HCT116 (cell line): ENCODE results near the gene CDCA4.

Source experiments
- EZH2 ChIP-seq: fragments of 200-600 bp; sonication (generic); IDR thresholded peaks from 2 replicates; pipeline ENCODE4 v1.6.1; 2017; ENCODE audit warnings: antibody characterized with exemption, mixed run types
- EZH2phosphoT487 ChIP-seq: fragments of 200-600 bp; IDR thresholded peaks from 2 replicates; pipeline ENCODE4 v1.6.1; 2018; ENCODE audit warnings: antibody characterized with exemption, borderline replicate concordance
- FOSL1 ChIP-seq: IDR thresholded peaks from 2 replicates; pipeline ENCODE4 v1.6.1; 2012; ENCODE audit warnings: low read depth
- JUND ChIP-seq: IDR thresholded peaks from 2 replicates; pipeline ENCODE4 v1.6.1; 2012
- POLR2A ChIP-seq: IDR thresholded peaks from 2 replicates; pipeline ENCODE4 v1.7.0; 2011; ENCODE audit warnings: borderline replicate concordance; ENCODE audit not compliant: insufficient read depth, insufficient read length; ENCODE audit errors: extremely low read depth
- POLR2AphosphoS5 ChIP-seq: IDR thresholded peaks from 2 replicates; pipeline ENCODE4 v1.6.1; 2011; ENCODE audit warnings: mild to moderate bottlenecking, low read depth, low read length, moderate library complexity
- SIN3A ChIP-seq: IDR thresholded peaks from 2 replicates; pipeline ENCODE4 v1.6.1; 2012; ENCODE audit warnings: low read depth
- YY1 ChIP-seq: IDR thresholded peaks from 2 replicates; pipeline ENCODE4 v1.6.1; 2011; ENCODE audit warnings: low read length, low read depth, moderate library complexity, mild to moderate bottlenecking; ENCODE audit not compliant: insufficient replicate concordance; ENCODE audit errors: extremely low read depth
- ZNF274 ChIP-seq: fragments of 200-500 bp; sonication (Bioruptor generic); IDR thresholded peaks from 2 replicates; pipeline ENCODE4 v1.6.1; 2014; ENCODE audit warnings: mild to moderate bottlenecking, low read depth, low read length, inconsistent platforms
- TF ChIP-seq, protein P1 (sequence below), 3 experiments: fragments of 200-600 bp in 1 of 3; sonication (generic) in 1 of 3; IDR thresholded peaks in 2 of 3; conservative IDR thresholded peaks in 1 of 3; 2 replicates each; pipeline ENCODE4 v1.5.1; 2012 to 2017; ENCODE audit warnings: low read depth in 2 of 3, low read length in 2 of 3, antibody characterized with exemption in 1 of 3, borderline replicate concordance in 1 of 3, control low read depth in 1 of 3, mild to moderate bottlenecking in 1 of 3, mixed read lengths in 1 of 3, mixed run types in 1 of 3, moderate library complexity in 1 of 3; ENCODE audit not compliant: insufficient read depth in 1 of 3
- TF ChIP-seq, protein P2 (sequence below): IDR thresholded peaks from 2 replicates; pipeline ENCODE4 v1.6.1; 2012

DNA sequence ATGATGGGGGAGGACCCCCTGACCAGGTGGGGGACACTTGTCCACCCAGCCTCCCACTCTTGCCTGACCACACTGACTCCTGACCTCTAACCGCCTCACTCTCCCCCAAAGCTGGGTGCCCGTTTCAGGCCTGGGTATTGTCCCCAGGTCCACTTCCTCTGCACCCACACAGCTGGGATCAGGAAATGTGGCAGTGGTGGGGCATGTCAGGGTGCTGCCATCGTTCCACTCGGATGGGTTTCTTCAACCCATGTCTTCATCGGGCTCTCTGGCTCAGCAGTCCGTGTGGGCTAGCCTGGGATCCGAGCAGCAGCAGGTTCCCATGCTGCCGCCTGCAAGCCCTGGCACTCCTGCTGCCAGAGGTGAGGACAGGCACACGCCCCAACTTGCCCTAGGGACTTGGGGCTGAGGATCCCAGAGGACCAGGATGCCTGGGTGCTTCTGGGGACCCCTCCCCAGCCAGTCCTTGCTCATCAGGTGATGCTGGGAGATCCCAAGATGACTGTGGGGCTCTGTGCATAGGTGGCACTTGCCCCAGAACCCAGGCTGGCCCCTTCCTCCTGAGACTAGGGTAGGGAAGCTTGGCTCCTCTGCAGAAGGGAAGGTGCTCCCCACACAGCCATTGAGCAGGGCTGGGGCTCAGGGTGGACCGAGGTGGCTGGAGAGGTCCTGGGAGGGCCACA lies 38.2 kb downstream of the CDCA4 start:
- TF ChIP-seq EZH2phosphoT487 (no peak), SIN3A (no peak), FOSL1 (no peak), EZH2 (no peak), POLR2A (no peak), ZNF274 (no peak), POLR2AphosphoS5 (no peak), YY1 (no peak), JUND (no peak)
- TF ChIP-seq, protein P1, sequence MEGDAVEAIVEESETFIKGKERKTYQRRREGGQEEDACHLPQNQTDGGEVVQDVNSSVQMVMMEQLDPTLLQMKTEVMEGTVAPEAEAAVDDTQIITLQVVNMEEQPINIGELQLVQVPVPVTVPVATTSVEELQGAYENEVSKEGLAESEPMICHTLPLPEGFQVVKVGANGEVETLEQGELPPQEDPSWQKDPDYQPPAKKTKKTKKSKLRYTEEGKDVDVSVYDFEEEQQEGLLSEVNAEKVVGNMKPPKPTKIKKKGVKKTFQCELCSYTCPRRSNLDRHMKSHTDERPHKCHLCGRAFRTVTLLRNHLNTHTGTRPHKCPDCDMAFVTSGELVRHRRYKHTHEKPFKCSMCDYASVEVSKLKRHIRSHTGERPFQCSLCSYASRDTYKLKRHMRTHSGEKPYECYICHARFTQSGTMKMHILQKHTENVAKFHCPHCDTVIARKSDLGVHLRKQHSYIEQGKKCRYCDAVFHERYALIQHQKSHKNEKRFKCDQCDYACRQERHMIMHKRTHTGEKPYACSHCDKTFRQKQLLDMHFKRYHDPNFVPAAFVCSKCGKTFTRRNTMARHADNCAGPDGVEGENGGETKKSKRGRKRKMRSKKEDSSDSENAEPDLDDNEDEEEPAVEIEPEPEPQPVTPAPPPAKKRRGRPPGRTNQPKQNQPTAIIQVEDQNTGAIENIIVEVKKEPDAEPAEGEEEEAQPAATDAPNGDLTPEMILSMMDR (IDR thresholded peaks at IDR 0.05 in 2 of 3, conservative IDR thresholded peaks at IDR 0.05 in 1 of 3; ENCODE audit: borderline replicate concordance in 1 of 3, insufficient read depth in 1 of 3, low read depth in 2 of 3, low read length in 2 of 3), result no peak
- TF ChIP-seq, protein P2, sequence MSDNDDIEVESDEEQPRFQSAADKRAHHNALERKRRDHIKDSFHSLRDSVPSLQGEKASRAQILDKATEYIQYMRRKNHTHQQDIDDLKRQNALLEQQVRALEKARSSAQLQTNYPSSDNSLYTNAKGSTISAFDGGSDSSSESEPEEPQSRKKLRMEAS, result no peak
